Psoas muscle (tissue), 8 donors: Measurements from ENCODE around the gene ANKRD28. TPM values are rescaled to one million over a fixed set of nuclear protein-coding genes. Genes with fewer than 3 reads are reported as not detected.

Source experiments
- ATAC-seq, 4 donors: fragments of 200-7000 bp; cut with Tn5 transposase; one replicate each; pipeline ENCODE4 v1.9.1; 2020; ENCODE audit warnings: moderate library complexity in 3 of 4, mild to moderate bottlenecking in 2 of 4
- DNase-seq, 2 donors: peaks; one replicate each; pipeline ENCODE4 v3.0.0-alpha.2; 2020
- H3K27ac ChIP-seq: fragments of 200-600 bp; one replicate; pipeline ENCODE4 v1.8.0; 2022
- H3K27me3 ChIP-seq, 3 donors: fragments of 200-600 bp in 1 of 3; one replicate each; pipeline versions ENCODE4 v1.6.1 to v1.8.0; 2013 to 2022; ENCODE audit warnings: low read length in 2 of 3, mild to moderate bottlenecking in 2 of 3, moderate library complexity in 1 of 3; ENCODE audit not compliant: insufficient read depth in 3 of 3
- H3K36me3 ChIP-seq, 2 donors: fragments of 200-600 bp in 1 of 2; one replicate each; pipeline versions ENCODE4 v1.6.1 to v1.8.0; 2013 to 2022; ENCODE audit warnings: low read depth in 1 of 2, mild to moderate bottlenecking in 1 of 2, moderate library complexity in 1 of 2; ENCODE audit not compliant: insufficient read depth in 1 of 2
- H3K4me1 ChIP-seq: fragments of 200-600 bp; one replicate; pipeline ENCODE4 v1.8.0; 2022
- H3K4me3 ChIP-seq: fragments of 200-600 bp; one replicate; pipeline ENCODE4 v1.8.0; 2022; ENCODE audit warnings: mild to moderate bottlenecking
- H3K9me3 ChIP-seq: fragments of 200-600 bp; one replicate; pipeline ENCODE4 v1.8.0; 2022
- WGBS, 3 donors: extraction: QIAGEN DNeasy Blood & Tissue Kit; methylation state at CpG; one replicate each; pipeline versions ENCODE4 v1.1.6 to v1.1.7; 2013; 5-methylcytosine and 5-hydroxymethylcytosine counted together
- intact Hi-C, 2 donors: fragments of 100-400 bp; cut with DNase I; formaldehyde crosslinking; loops; one replicate each; pipeline versions ENCODE4 v1.11.0 to v1.14.2; 2022
- polyA plus RNA-seq, 3 donors: library from polyadenylated mRNA; stranded (reverse); fragments of 200-250 nt; gene quantifications; one replicate each; pipeline ENCODE4 v1.2.3, GENCODE V29; 2013
- total RNA-seq, 4 donors: library from RNA; stranded (reverse); fragmentation: NEBNext Ultra II Directional in 2 of 4; extraction: Animal tissue kit (Norgen Biotek cat#: 25700) in 2 of 4; gene quantifications; one replicate each; pipeline versions ENCODE4 v1.2.1 to v1.2.4, GENCODE V29; 2021 to 2023
- TF ChIP-seq, protein P1 (sequence below): fragments of 200-600 bp; IDR thresholded peaks from one replicate; pipeline ENCODE4 v1.8.0; 2022; ENCODE audit warnings: antibody characterized with exemption
- donor health status: healthy with polysubstance abuse.
- donor health status: DM: no; HTN: no; CAD: no; lungs with moderate emphysema.
- donor health status: Bipolar disorder and iron deficiency.
- donor health status: healthy.
- donor health status: DM: yes; HTN: yes; CAD: no.
- donor health status: DM: no; HTN: no; CAD: no.
- donor health status: DM: no; HTN: no; CAD: no.
- donor health status: DM: yes; HTN: yes; CAD: no.

Gene ANKRD28
- total and polyA plus RNA-seq, 7 donors: 32.4 to 90.8 (median 69.3) TPM

GRCh38 chr3:15681668-15682067, 116.1 kb downstream of the ANKRD28 start:
- intact Hi-C loops: no loop called here

DNA sequence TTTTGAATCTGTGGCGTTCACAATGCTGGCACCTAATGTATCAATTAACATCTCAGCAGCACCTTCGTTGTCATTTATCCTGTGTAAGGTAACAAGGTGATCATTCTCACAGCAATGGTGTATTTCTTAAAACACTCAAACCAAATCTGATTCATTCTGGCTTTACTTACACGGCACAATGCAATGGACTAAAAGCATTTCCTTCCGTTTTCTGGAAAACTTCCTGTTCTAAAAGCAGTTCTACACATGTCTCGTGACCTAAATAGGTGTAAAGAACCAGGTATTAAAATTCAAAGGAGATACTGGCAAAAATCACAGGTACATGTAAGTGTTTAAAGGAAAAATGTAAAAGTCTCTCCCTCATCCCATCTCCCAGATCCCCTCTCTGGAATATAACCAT, 118.5 kb downstream of the ANKRD28 start:
- intact Hi-C loops: no loop called here
- 81 to 85% (median 82%) methylated on average over 5 of the region's 5 CpGs for WGBS, 3 donors
- peaks cover 22% of the 10 kb centered on the region for H3K4me1 ChIP-seq
- peaks cover 3 to 72% of the 10 kb centered on the region in 2 donors for H3K36me3 ChIP-seq
- TF ChIP-seq, protein P1, sequence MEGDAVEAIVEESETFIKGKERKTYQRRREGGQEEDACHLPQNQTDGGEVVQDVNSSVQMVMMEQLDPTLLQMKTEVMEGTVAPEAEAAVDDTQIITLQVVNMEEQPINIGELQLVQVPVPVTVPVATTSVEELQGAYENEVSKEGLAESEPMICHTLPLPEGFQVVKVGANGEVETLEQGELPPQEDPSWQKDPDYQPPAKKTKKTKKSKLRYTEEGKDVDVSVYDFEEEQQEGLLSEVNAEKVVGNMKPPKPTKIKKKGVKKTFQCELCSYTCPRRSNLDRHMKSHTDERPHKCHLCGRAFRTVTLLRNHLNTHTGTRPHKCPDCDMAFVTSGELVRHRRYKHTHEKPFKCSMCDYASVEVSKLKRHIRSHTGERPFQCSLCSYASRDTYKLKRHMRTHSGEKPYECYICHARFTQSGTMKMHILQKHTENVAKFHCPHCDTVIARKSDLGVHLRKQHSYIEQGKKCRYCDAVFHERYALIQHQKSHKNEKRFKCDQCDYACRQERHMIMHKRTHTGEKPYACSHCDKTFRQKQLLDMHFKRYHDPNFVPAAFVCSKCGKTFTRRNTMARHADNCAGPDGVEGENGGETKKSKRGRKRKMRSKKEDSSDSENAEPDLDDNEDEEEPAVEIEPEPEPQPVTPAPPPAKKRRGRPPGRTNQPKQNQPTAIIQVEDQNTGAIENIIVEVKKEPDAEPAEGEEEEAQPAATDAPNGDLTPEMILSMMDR: no peak
- H3K27ac ChIP-seq: no peak overlapping the region
- DNase-seq: no peak
- no peaks in the 10 kb centered on the region for H3K9me3 ChIP-seq
- no peaks in the 10 kb centered on the region for H3K27me3 ChIP-seq
- H3K4me3 ChIP-seq: no peak overlapping the region
- ATAC-seq: no peak

More at GRCh38 chr3:15681668-15682067, 116.1 kb downstream of the ANKRD28 start:
- H3K27ac ChIP-seq: no peak overlapping the region
- DNase-seq (no peak), ATAC-seq (peak in 1 of 4 donors; percentile 26)
- WGBS, 3 donors: 73 to 84% (median 81%) methylated on average over 2 of the region's 2 CpGs
- no peaks in the 10 kb centered on the region for H3K27me3 ChIP-seq
- peaks cover 24% of the 10 kb centered on the region for H3K4me1 ChIP-seq
- H3K4me3 ChIP-seq: no peak overlapping the region
- no peaks in the 10 kb centered on the region for H3K9me3 ChIP-seq
- H3K36me3 ChIP-seq: peaks cover 6 to 72% of the 10 kb centered on the region in 2 donors
- TF ChIP-seq, protein P1: no peak

GRCh38 chr3:15676259-15676658, 121.5 kb downstream of the ANKRD28 start:
- intact Hi-C loops: no loop called here
- TF ChIP-seq, protein P1: no peak
- ATAC-seq: no peak

DNA sequence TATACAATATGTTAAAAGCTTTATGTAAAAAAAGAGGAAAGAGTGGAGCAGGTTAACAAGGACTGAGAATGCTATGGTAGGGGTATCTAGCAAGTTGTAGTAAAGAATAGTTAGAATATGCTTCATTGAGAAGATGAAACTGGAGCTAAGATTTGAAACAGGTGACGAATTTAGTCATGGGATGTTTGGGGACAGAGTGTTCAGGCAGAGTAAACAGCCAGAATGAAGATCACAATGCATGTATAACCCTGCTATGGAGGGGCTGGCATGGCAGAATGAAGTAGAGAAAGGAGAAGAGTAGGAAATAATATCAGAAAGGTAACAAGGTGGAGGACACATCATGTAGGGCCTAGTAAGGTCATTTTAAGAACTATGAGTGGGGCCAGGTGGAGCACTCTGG, 124.2 kb downstream of the ANKRD28 start:
- peaks cover 6 to 87% of the 10 kb centered on the region in 2 donors for H3K36me3 ChIP-seq
- no peaks in the 10 kb centered on the region for H3K9me3 ChIP-seq
- WGBS, 3 donors: 29 to 57% (median 34%) methylated on average over 1 of the region's 1 CpG
- no peak overlapping the region for H3K4me3 ChIP-seq
- H3K4me1 ChIP-seq: peaks cover 10% of the 10 kb centered on the region
- TF ChIP-seq, protein P1: no peak
- intact Hi-C loops: loop anchor here in 1 of 2 donors (5.0 kb wide), 1 partner anchor 41 kb away; no protein-coding TSS in a partner anchor
- no peaks in the 10 kb centered on the region for H3K27me3 ChIP-seq
- DNase-seq (no peak), ATAC-seq (peak; percentile 69 to 89 (median 78))
- H3K27ac ChIP-seq: peak overlapping the region; percentile 74

More at GRCh38 chr3:15676259-15676658, 121.5 kb downstream of the ANKRD28 start:
- no peaks in the 10 kb centered on the region for H3K27me3 ChIP-seq
- peaks cover 10% of the 10 kb centered on the region for H3K4me1 ChIP-seq
- 82 to 90% (median 83%) methylated on average over 2 of the region's 2 CpGs for WGBS, 3 donors
- peaks cover 3 to 90% of the 10 kb centered on the region in 2 donors for H3K36me3 ChIP-seq
- no peak overlapping the region for H3K4me3 ChIP-seq
- H3K9me3 ChIP-seq: no peaks in the 10 kb centered on the region
- no peak for DNase-seq
- H3K27ac ChIP-seq: no peak overlapping the region

- Histone ChIP-seq H3K4me1 (peaks cover 12% of the 10 kb centered on the region), H3K27me3 (no peaks in the 10 kb centered on the region), H3K36me3 (peaks cover 6 to 44% of the 10 kb centered on the region in 2 donors), H3K4me3 (no peak overlapping the region), H3K27ac (no peak overlapping the region), H3K9me3 (no peaks in the 10 kb centered on the region)
- DNase-seq: no peak
- intact Hi-C loops: no loop called here
- WGBS, 3 donors: 95 to 99% (median 97%) methylated on average over 3 of the region's 3 CpGs
- TF ChIP-seq, protein P1: no peak
- no peak for ATAC-seq
These were observed 130.3 kb downstream of the ANKRD28 start for GRCh38 chr3:15667484-15667883.
